HG02759 (cell line): ENCODE data around the gene MSL3B.

Experiments
- ATAC-seq: cut with Tn5 transposase; IDR thresholded peaks from one replicate; pipeline ENCODE4 v1.9.1; 2021; ENCODE audit warnings: mild to moderate bottlenecking, moderate library complexity; ENCODE audit not compliant: unreplicated experiment

The MSL3B gene

GRCh38 chr2:233853883-233854240 is 14.3 kb downstream of the MSL3B start:
- ATAC-seq: no peak

DNA sequence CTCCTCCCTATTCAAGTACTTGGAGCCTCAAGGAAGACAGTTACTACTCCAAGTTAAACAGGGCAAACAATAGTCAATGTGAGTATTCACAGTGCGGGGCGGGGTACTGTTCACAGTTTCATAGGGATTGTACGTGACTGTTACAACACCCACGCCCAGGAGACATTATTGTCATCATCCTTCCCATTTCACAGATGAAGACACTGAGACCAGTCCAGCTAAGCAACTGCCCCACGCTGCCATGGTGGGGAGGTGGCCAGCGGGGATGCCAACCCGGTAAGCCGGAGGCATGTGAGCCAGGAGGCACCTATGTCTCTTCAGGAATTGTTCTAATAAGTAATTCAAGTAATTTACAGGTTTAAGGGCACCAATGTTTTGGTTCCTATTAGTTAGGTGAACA is 14.8 kb downstream of the MSL3B start:
- ATAC-seq: no peak

DNA sequence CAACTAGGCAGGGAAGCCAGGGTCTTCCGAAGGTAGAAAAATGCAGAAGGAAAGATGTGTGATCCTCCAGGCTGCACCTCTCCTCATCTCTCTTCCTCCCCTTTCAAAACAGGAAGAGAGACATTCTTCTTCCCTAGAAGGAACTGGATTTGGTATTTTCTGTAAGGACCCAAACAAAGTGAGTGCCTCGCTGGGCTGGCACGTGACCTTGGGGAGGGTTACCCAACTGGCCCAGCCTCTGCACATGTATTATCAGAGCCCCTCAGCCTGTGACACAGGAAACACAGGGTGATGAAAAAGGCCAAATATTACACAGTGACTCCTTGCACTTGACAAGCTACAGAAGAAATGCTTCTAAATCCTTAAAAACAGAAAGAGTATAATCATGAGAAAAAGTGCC is 16.1 kb downstream of the MSL3B start:
- no peak for ATAC-seq

- no peak for ATAC-seq
Measured at GRCh38 chr2:233851169-233851568, 17.0 kb downstream of the MSL3B start.

DNA sequence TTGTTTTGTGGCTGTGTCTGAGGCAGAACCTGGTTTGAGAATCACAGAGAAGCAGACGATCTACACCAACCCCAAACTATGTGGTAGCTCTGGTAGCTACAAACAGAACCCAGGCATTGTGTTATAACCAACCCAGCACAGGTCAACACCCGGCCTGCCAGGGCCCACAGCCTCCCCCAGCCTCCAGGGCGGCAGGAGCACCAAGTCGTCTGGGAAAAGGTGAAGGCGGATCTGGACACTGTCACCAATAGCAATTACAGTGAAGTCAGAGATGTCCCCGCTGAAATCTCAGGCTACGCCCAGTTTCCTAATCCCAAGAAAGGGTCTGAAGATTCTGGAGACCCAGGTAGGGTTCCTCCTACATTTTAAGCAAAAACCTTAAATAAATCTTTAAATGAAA is 17.4 kb downstream of the MSL3B start:
- no peak for ATAC-seq

GRCh38 chr2:233849607-233850271 is 18.4 kb downstream of the MSL3B start:
- no peak for ATAC-seq

DNA sequence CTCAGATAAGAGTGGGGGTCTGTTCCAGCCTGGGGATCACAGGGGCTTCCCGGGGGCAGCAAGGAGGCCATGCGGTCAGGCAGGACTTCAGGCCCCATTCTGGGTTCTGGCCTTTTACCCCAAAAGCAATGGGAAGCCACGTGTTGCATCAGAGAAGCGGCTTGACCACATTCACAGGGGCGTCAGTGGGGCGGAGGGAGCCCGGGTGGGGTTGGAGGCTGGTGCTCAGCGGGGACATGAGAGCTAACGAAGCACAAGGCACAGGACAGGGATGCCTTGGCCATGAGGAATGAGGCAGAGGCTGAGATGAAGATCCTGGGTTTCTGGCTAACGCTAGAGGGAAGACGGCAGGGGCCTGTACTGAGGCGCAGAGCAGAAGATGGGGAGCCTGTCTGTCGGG is 19.9 kb downstream of the MSL3B start:
- ATAC-seq: no peak

DNA sequence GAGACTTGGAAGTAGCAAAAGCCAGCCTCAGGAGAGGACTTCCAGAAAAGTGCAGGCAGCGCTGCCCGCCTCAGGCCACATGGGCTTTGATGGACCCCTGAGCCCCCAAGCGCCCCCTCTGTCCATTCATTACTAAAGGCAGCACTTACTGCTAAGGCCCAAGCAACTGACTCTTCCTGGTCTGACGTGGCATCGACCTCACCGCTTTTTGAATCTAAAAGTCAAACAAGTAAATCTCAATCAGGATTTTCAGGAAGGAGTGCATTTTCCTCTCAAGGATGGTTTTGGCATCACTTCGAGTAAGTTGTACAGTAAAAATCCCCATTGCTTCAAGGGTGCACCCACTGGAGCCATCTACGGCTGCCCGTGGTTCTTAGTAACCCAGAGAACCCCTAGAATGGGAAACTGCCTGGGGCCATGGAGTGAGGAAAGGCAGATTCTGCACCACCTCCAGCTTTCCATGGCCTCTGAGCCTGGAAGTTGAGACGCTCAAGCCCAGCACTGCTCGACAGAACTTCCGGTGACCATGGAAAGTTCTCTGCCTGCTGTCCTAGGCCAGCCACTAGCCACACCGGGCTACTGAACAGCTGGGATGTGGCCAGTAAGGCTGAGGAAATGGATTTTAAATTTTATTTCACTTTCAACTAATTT is 20.8 kb downstream of the MSL3B start:
- no peak for ATAC-seq

- ATAC-seq: no peak
Measured at GRCh38 chr2:233846387-233847247, 21.6 kb downstream of the MSL3B start.

DNA sequence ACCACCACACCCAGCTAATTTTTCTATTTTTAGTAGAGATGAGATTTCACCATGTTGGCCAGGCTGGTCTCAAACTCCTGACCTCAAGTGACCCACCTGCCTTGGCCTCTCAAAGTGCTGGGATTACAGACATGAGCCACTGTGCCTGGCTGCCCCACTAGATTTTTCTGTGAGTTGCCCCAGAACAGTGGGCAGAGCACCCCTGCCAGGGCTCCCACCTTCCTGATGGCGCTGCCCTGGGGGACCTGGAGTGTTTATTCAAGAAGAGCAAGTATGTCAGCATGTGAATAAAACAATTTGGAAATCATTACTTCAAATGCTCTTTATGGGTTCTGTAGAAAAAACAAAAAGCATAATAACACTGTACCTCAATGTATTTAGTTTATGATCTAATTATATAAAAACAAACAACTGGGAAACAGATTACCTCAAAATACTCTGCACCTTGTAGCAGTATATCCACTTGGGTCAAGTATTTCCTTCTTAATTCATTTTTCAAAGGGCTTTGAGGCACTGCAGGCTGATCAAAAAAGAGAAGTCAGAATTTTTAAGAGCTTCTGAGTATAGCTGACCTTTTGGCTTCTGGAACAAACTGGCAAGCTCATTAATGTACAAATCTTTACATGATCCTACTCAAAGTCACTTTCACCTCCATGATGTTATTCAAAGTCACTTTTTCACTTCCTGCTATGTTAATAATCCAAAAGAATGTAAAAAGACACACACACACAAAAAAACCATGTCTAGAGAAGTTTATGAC is 22.7 kb downstream of the MSL3B start:
- no peak for ATAC-seq

DNA sequence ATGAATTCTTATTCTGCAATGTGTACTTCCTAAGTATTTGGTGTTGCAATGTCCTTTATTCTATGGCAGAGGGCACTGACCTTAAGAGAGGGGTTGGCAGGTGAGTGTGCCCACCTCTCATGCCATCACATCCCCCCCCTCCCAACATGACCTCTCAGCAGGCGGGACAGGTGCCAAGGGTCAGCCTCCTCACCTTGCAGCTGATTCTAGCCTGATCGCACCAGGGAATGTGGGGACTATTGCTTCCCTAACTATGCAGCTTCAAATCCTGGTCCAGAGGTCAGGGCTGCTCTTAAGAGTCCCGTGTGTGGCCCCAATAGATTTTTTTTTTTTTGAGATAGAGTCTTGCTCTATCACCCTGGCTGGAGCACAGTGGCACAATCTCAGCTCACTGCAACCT is 23.4 kb downstream of the MSL3B start:
- ATAC-seq: no peak

DNA sequence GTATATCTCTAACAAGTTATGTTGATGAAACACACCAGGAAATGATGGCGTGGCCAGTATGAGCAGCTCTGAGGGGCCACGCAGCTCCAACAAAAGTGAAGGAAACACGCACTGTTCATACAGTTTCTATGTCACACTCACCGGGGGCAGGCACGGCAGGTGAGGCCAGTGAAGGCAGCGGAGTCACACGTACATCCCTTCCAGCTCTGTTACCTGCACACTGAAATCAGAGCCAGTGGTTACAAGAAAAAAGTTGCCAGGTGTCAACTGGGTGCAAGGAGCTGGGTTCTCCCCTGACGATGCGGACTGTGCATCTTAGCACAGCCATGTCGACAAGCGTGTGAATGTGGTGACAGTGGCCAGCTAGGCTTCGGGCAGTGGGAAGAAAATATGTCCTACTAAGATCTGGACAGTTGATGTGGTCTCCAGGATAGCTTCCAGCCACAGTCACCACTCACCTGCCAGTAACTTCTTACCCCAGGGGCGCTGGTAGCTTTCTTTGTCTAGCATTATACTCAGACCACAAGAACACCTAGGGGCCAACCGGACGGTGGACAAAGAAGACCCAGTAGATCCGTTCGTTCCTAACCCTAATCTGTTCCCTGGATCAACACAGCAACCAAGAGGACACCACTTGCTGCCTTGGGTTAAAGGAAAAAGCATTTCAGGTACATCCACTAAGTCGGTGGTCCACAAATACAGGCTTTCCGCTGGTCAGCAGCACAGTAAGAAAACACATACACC is 23.9 kb downstream of the MSL3B start:
- ATAC-seq: no peak

DNA sequence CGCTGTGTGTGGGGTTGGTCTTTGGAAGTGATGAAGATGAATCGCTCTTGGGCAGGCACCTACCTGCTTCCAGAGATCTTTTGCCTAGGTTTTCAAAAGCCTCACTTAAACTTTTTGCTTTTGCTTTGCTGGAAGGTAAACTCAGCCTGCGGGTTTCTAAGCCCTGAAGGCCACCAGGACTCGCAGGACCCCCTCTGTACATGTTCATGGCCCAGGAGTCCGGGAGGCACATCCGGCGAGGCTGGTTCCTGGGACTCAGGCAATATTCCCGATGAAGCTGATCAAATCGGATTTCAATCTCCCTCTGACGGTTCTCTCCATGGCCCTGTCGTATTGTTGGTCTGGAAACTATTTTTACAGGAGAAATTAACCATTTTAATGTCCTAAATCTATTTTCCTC is 27.0 kb downstream of the MSL3B start:
- ATAC-seq: no peak

DNA sequence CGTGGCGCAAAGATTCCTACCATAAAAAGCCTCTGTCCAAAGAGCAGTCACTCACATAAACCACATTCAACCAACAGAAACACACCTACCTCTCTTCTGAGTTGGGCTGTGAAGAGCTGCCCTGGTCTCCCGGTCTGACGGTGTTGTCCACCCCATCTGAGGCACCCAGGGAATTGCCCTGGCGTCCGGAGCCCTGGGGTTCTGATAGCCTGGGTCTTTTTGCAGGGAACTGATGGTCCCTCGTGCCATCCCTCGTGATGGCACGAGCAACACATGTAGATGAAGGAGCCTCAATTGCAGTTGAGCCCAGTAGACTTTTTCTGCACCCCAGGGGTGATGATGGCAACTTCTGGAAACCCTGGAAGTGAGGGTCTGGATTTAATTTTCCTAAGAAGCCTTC is 27.7 kb downstream of the MSL3B start:
- ATAC-seq: no peak

GRCh38 chr2:233839447-233839820 is 28.8 kb downstream of the MSL3B start:
- ATAC-seq: no peak

GRCh38 chr2:233838726-233839446 is 29.3 kb downstream of the MSL3B start:
- ATAC-seq: no peak

DNA sequence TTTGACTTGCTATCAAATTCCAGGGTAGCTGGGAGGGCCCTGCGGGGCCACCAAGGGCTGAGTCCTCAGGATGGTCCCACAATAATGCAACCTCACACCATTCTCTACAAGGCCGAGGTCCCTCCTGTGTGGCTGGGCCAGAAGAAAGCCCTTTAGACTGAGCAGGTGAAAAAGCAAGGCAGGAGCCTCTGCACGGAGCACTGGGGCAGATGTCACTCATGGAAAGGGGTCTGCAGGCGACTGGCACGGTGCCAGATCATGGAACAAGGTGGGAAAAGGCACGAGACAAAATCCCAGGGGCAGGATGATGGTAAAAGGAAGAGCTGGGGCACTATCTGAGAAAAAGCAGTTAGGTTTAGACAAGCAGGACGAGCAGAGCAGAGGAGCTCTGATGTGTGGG is 29.9 kb downstream of the MSL3B start:
- ATAC-seq: no peak

DNA sequence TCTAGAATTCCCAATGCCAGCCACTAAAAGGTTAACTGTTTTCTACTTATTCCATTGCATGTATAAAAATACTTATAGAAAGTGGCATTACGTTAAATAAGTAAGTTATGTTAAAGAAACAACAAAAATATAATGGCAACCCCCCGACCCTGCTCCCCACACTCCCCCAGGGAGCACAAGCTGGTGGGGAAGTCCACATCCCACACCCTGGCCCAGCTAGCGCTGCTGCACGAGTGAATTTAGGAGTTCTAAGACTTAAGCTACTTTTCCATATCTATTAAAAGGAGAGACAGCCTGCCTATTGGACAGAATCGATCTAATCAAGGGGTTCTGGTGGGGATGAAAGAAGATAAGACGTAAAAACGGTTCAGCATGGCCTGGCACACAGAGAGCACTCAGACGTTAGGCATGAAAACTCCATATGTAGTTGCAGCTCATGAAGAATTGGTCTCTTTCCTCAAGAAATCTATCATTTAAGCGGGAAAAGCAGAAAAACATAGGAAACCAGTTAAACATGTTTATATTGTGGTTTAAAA is 30.4 kb downstream of the MSL3B start:
- no peak for ATAC-seq

- no peak for ATAC-seq
Measured at GRCh38 chr2:233836359-233836758, 31.8 kb downstream of the MSL3B start.
